H1 (cell line): Measurements from ENCODE around the gene CCBE1. TPM values are rescaled to one million over a fixed set of nuclear protein-coding genes. Genes with fewer than 3 reads are reported as not detected.

Experiments used
- CTCF ChIA-PET: fragments of 300-600 bp; sonication (Branson Sonifier 250); formaldehyde crosslinking; loops from one replicate; lab custom pipeline; 2021; ENCODE audit not compliant: partially characterized antibody; lab: Charles Lee
- POLR2A ChIA-PET: fragments of 300-600 bp; sonication (Branson Sonifier 250); formaldehyde crosslinking; loops from one replicate; lab custom pipeline; 2021; ENCODE audit warnings: inconsistent platforms; ENCODE audit not compliant: partially characterized antibody; lab: Charles Lee
- DNase-seq, 2 experiments: peaks; one replicate each; pipeline versions ENCODE4 v3.0.0 to v3.0.0-alpha.2; 2010 to 2022; ENCODE audit warnings: low spot score in 2 of 2, low read depth in 1 of 2, mixed read lengths in 1 of 2
- FAIRE-seq: peaks from 2 replicates; lab custom pipeline; 2011; peaks lifted over from hg19 to GRCh38; lab: Jason Lieb, UNC
- H2AFZ ChIP-seq: 2 replicates; pipeline ENCODE4 v1.8.1; 2012; ENCODE audit warnings: low read length, inconsistent platforms
- H2AK5ac ChIP-seq: 2 replicates; pipeline ENCODE4 v1.6.1; 2013; ENCODE audit warnings: low read depth, low read length
- H2BK120ac ChIP-seq: replicated peaks from 2 replicates; pipeline ENCODE3; 2013; ENCODE audit warnings: low read depth, low read length, inconsistent platforms
- H2BK12ac ChIP-seq: 2 replicates; pipeline ENCODE4 v1.6.1; 2013; ENCODE audit warnings: low read depth, low read length
- H2BK15ac ChIP-seq: 2 replicates; pipeline ENCODE4 v1.6.1; 2013; ENCODE audit warnings: low read length
- H2BK20ac ChIP-seq: 2 replicates; pipeline ENCODE4 v1.6.1; 2013; ENCODE audit warnings: low read length
- H2BK5ac ChIP-seq: 2 replicates; pipeline ENCODE4 v1.6.1; 2013; ENCODE audit warnings: low read depth, low read length
- H3K14ac ChIP-seq: 2 replicates; pipeline ENCODE4 v1.6.1; 2013; ENCODE audit warnings: inconsistent platforms; ENCODE audit not compliant: insufficient read length
- H3K18ac ChIP-seq: 2 replicates; pipeline ENCODE4 v1.6.1; 2013; ENCODE audit warnings: low read length; ENCODE audit errors: extremely low read depth
- H3K23ac ChIP-seq: 2 replicates; pipeline ENCODE4 v1.6.1; 2013; ENCODE audit warnings: inconsistent platforms; ENCODE audit not compliant: insufficient read length
- H3K23me2 ChIP-seq: 2 replicates; pipeline ENCODE4 v1.6.1; 2013; ENCODE audit warnings: low read depth, low read length
- H3K27ac ChIP-seq: 2 replicates; pipeline ENCODE4 v1.6.1; 2011; ENCODE audit warnings: low read depth, low read length, inconsistent platforms
- H3K27me3 ChIP-seq, 4 experiments: replicated peaks in 1 of 4; 1 replicate in 1 of 4; 2 replicates in 3 of 4; pipeline versions ENCODE4 v1.6.1 to v1.8.1; 2011 to 2013; ENCODE audit warnings: low read length in 3 of 4, mild to moderate bottlenecking in 3 of 4, inconsistent platforms in 2 of 4, mixed read lengths in 2 of 4, moderate library complexity in 1 of 4; ENCODE audit not compliant: control insufficient read depth in 3 of 4, insufficient read depth in 3 of 4; ENCODE audit errors: extremely low read depth in 1 of 4
- H3K36me3 ChIP-seq, 4 experiments: 2 replicates each; pipeline versions ENCODE4 v1.6.1 to v1.8.1; 2011 to 2013; ENCODE audit warnings: mild to moderate bottlenecking in 4 of 4, low read length in 3 of 4, moderate library complexity in 2 of 4, control low read depth in 1 of 4, inconsistent platforms in 1 of 4; ENCODE audit not compliant: insufficient read depth in 4 of 4, control insufficient read depth in 2 of 4
- H3K4ac ChIP-seq: replicated peaks from 2 replicates; pipeline ENCODE3; 2013; ENCODE audit warnings: low read length, low read depth, mixed read lengths, inconsistent platforms; ENCODE audit not compliant: insufficient read length
- H3K4me1 ChIP-seq, 4 experiments: replicated peaks in 1 of 4; 1 replicate in 1 of 4; 2 replicates in 3 of 4; pipeline versions ENCODE4 v1.6.1 to v1.8.1; 2011 to 2013; ENCODE audit warnings: low read length in 3 of 4, inconsistent platforms in 2 of 4, mixed read lengths in 1 of 4; ENCODE audit not compliant: insufficient read depth in 4 of 4, control insufficient read depth in 3 of 4
- H3K4me2 ChIP-seq, 2 experiments: 2 replicates each; pipeline versions ENCODE4 v1.6.1 to v1.8.1; 2011 to 2013; ENCODE audit warnings: low read depth in 2 of 2, low read length in 2 of 2, control low read depth in 1 of 2, inconsistent platforms in 1 of 2, mild to moderate bottlenecking in 1 of 2; ENCODE audit not compliant: insufficient read depth in 1 of 2
- H3K4me3 ChIP-seq, 4 experiments: fragments of 200-600, 300-600 bp in 1 of 4; sonication (generic), shearing (Covaris generic), sonication (Bioruptor Twin) in 1 of 4; 2 replicates each; pipeline versions ENCODE4 v1.5.1 to v1.8.1; 2011 to 2016; ENCODE audit warnings: low read length in 4 of 4, low read depth in 3 of 4, control low read depth in 2 of 4, inconsistent platforms in 2 of 4, mild to moderate bottlenecking in 2 of 4, mixed read lengths in 1 of 4, moderate library complexity in 1 of 4; ENCODE audit not compliant: insufficient read depth in 2 of 4; ENCODE audit errors: extremely low read depth in 1 of 4
- H3K56ac ChIP-seq: replicated peaks from 2 replicates; pipeline ENCODE3; 2013; ENCODE audit warnings: low read depth, mild to moderate bottlenecking, mixed read lengths, low read length, inconsistent platforms; ENCODE audit not compliant: insufficient read length
- H3K79me1 ChIP-seq: 2 replicates; pipeline ENCODE4 v1.6.1; 2013; ENCODE audit warnings: low read depth, low read length, control low read depth
- H3K79me2 ChIP-seq, 2 experiments: 2 replicates each; pipeline versions ENCODE4 v1.6.1 to v1.8.1; 2012 to 2013; ENCODE audit warnings: low read length in 2 of 2, mild to moderate bottlenecking in 2 of 2, inconsistent platforms in 1 of 2; ENCODE audit not compliant: insufficient read depth in 2 of 2, control insufficient read depth in 1 of 2
- H3K9ac ChIP-seq, 4 experiments: replicated peaks in 1 of 4; 1 replicate in 1 of 4; 2 replicates in 3 of 4; pipeline versions ENCODE4 v1.6.1 to v1.8.1; 2011 to 2013; ENCODE audit warnings: low read depth in 3 of 4, low read length in 3 of 4, control low read depth in 2 of 4, mild to moderate bottlenecking in 2 of 4, moderate library complexity in 2 of 4, inconsistent platforms in 1 of 4; ENCODE audit errors: extremely low read depth in 1 of 4
- H3K9me3 ChIP-seq, 2 experiments: 2 replicates each; pipeline versions ENCODE4 v1.6.1 to v1.8.1; 2012 to 2013; ENCODE audit warnings: mild to moderate bottlenecking in 2 of 2, moderate library complexity in 2 of 2, control low read depth in 1 of 2, inconsistent platforms in 1 of 2, low read depth in 1 of 2, low read length in 1 of 2, mixed read lengths in 1 of 2; ENCODE audit not compliant: insufficient read depth in 2 of 2
- H4K20me1 ChIP-seq, 2 experiments: replicated peaks in 1 of 2; 2 replicates each; pipeline versions ENCODE3 to v1.8.1; 2011 to 2013; ENCODE audit warnings: inconsistent platforms in 2 of 2, low read length in 2 of 2, mild to moderate bottlenecking in 1 of 2; ENCODE audit not compliant: insufficient read depth in 2 of 2, control insufficient read depth in 1 of 2
- H4K5ac ChIP-seq: 2 replicates; pipeline ENCODE4 v1.6.1; 2013; ENCODE audit warnings: low read length, low read depth, mixed read lengths, inconsistent platforms; ENCODE audit not compliant: insufficient read length
- H4K8ac ChIP-seq: 2 replicates; pipeline ENCODE4 v1.8.0; 2013; ENCODE audit warnings: mild to moderate bottlenecking, moderate library complexity, low read length, inconsistent platforms; ENCODE audit not compliant: insufficient read depth; ENCODE audit errors: extremely low read depth
- H4K91ac ChIP-seq: replicated peaks from 2 replicates; pipeline ENCODE3; 2013; ENCODE audit warnings: low read length, mixed read lengths, inconsistent platforms; ENCODE audit not compliant: insufficient read length
- GTF2F1 ChIP-seq: IDR thresholded peaks from 2 replicates; pipeline ENCODE4 v1.6.1; 2012; ENCODE audit warnings: low read depth, low read length, improper control_type of control experiment, borderline replicate concordance
- HDAC6 ChIP-seq: IDR thresholded peaks from one replicate; pipeline ENCODE4 v1.7.1; 2012; ENCODE audit warnings: low read depth, mild to moderate bottlenecking, inconsistent platforms, low read length, moderate library complexity
- NANOG ChIP-seq: IDR thresholded peaks from 2 replicates; pipeline ENCODE4 v1.6.1; 2011; ENCODE audit warnings: low read length, low read depth, mild to moderate bottlenecking, inconsistent platforms; ENCODE audit not compliant: insufficient read depth, poor library complexity, severe bottlenecking
- SAP30 ChIP-seq: fragments of 300-600 bp; sonication (generic); IDR thresholded peaks from 2 replicates; pipeline ENCODE4 v1.7.1; 2012; ENCODE audit warnings: low read length, moderate library complexity, mild to moderate bottlenecking, inconsistent platforms; ENCODE audit not compliant: insufficient read depth, insufficient replicate concordance
- polyA plus RNA-seq, 7 experiments: library from polyadenylated mRNA; depleted of rRNA in 3 of 7; stranded (reverse) in 5 of 7; unstranded in 2 of 7; fragments of >200 nt in 5 of 7; fragments of 200-250 nt in 2 of 7; gene quantifications; 1 replicate in 5 of 7; 2 replicates in 1 of 7; 4 replicates in 1 of 7; pipeline versions ENCODE4 v1.2.1 to v1.2.3, GENCODE V29; 2011 to 2013; ENCODE audit warnings: missing spikeins in 2 of 7, mixed read lengths in 2 of 7
- total RNA-seq: library from RNA; stranded (reverse); fragmentation: NEBNext Ultra II Directional; extraction: Animal tissue kit (Norgen Biotek cat#: 25700); gene quantifications from 2 replicates; pipeline ENCODE4 v1.2.1, GENCODE V29; 2021

Gene CCBE1
- total and polyA plus RNA-seq, 2 of the 8 experiments (the other 6 are each of a cell fraction or from before 2014, with no cell fraction given), result 2.1 to 2.6 TPM

- H3K23ac ChIP-seq, result no peak overlapping the region
- H3K79me1 ChIP-seq, result no peaks in the 10 kb centered on the region; the same call in 1 of the 2 replicates
- no peaks in the 10 kb centered on the region for H3K36me3 ChIP-seq
- H2BK15ac ChIP-seq, result no peak overlapping the region; the same call in 1 of the 2 replicates
- H3K79me2 ChIP-seq, result no peaks in the 10 kb centered on the region
- H4K91ac ChIP-seq, result peak overlapping the region; percentile 14
- H3K18ac ChIP-seq, result 0 out of 2 replicates have a peak overlapping the region, but pooled peaks have one; percentile 10
- no peaks in the 10 kb centered on the region for H4K20me1 ChIP-seq
- H4K5ac ChIP-seq, result no peak overlapping the region
- H3K27me3 ChIP-seq, result peaks cover 7 to 28% (median 13%) of the 10 kb centered on the region in 4 experiments
- POLR2A ChIA-PET, result interaction anchor here (1.1 to 2.3 kb wide), 2 partner anchors 10 to 15 kb away, joined by 5 to 9 read pairs; no protein-coding TSS in a partner anchor
- no peak overlapping the region for H3K14ac ChIP-seq
- H3K27ac ChIP-seq, result no peak overlapping the region
- no peak overlapping the region for H3K56ac ChIP-seq
- H2AFZ ChIP-seq, result no peak overlapping the region
- no peak for DNase-seq
- no peak overlapping the region for H4K8ac ChIP-seq
- H2BK12ac ChIP-seq, result peak overlapping the region; percentile 75; the same call in 1 of the 2 replicates
- TF ChIP-seq NANOG (no peak), SAP30 (no peak), HDAC6 (no peak), GTF2F1 (no peak)
- CTCF ChIA-PET, result interaction anchor here (1.0 to 3.1 kb wide), 8 partner anchors 10 to 232 kb away, joined by 3 to 12 read pairs (median 6); no protein-coding TSS in a partner anchor
- H2BK5ac ChIP-seq, result peak overlapping the region; percentile 74; the same call in 1 of the 2 replicates
- FAIRE-seq, result no peak
- no peak overlapping the region for H3K4ac ChIP-seq
- H3K4me2 ChIP-seq, result no peak overlapping the region
- peaks cover 4 to 32% (median 21%) of the 10 kb centered on the region in 4 experiments for H3K4me1 ChIP-seq
- no peak overlapping the region for H2BK120ac ChIP-seq
- no peaks in the 10 kb centered on the region for H3K9me3 ChIP-seq
- peaks cover under 1% of the 10 kb centered on the region; the same call in 1 of the 2 replicates for H3K23me2 ChIP-seq
- no peak overlapping the region for H2AK5ac ChIP-seq
- no peak overlapping the region for H3K4me3 ChIP-seq
- peak overlapping the region; percentile 96 for H2BK20ac ChIP-seq
- H3K9ac ChIP-seq, result no peak overlapping the region
These were observed 6.2 kb downstream of the CCBE1 start for GRCh38 chr18:59690996-59691395.
